ENCODE data around the gene PDXK.
A peak's percentile ranks its signal among the peaks of the same experiment; 100 is the strongest.

The PDXK gene

DNA sequence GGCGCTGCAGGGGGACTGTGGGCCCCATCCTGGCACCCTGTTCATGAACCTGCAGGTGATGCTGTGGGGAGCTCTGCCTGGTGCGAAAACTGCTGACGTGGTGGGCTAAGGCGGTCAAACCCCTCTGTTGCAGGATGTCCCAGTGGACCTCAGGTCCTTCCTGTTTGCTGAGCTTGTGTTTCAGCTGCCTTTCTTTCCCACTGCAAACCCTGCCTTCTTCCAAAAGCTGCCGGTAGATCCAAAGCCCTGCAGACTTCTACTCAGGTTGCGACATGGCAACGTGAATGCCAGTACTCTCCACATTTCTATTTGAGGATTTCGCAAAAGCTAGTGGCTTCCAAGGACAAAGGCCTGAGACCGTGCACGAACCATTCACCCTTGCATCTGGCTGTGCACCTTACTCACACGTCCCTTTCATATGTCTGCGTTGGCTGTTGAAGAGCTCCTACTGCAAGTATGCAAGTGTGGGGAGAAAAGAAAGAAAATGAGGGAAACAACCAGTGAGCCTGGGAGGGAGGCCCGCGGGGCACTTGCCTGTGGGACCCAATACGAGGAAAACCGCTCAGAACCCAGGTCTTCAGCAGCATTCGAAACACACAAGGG is 64.3 kb downstream of the PDXK start:
- TF ChIP-seq, protein P1, sequence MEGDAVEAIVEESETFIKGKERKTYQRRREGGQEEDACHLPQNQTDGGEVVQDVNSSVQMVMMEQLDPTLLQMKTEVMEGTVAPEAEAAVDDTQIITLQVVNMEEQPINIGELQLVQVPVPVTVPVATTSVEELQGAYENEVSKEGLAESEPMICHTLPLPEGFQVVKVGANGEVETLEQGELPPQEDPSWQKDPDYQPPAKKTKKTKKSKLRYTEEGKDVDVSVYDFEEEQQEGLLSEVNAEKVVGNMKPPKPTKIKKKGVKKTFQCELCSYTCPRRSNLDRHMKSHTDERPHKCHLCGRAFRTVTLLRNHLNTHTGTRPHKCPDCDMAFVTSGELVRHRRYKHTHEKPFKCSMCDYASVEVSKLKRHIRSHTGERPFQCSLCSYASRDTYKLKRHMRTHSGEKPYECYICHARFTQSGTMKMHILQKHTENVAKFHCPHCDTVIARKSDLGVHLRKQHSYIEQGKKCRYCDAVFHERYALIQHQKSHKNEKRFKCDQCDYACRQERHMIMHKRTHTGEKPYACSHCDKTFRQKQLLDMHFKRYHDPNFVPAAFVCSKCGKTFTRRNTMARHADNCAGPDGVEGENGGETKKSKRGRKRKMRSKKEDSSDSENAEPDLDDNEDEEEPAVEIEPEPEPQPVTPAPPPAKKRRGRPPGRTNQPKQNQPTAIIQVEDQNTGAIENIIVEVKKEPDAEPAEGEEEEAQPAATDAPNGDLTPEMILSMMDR (IDR thresholded peaks at IDR 0.05; ENCODE audit: control extremely low read depth, extremely low read depth, low read depth, missing control alignments): no peak
- POLR2A ChIA-PET: no interaction called here
- no peak for DNase-seq (ENCODE audit: extremely low spot score)
- CTCF ChIA-PET: no interaction called here

DNA sequence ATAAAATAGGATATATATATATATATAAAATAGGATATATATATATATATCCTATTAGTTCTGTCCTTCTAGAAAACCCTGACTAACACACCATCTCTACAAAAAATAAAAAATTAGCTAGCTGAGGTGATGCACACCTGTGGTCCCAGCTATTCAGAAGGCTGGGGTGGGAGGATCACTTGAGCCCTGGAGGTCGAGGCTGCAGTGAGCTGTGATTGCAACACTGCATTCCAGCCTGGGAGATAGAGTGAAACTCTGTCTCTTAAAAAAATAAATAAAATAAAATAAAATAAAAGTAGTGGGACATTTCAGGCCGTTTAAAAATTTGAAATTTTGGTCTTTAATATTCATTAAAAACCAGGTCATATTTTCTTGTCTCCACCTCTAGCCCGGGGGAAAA is 66.2 kb downstream of the PDXK start:
- TF ChIP-seq, protein P1 (IDR thresholded peaks at IDR 0.05; ENCODE audit: control extremely low read depth, extremely low read depth, low read depth, missing control alignments): no peak
- no peak for DNase-seq (ENCODE audit: extremely low spot score)
- ChIA-PET CTCF (no interaction called here), POLR2A (no interaction called here)

DNA sequence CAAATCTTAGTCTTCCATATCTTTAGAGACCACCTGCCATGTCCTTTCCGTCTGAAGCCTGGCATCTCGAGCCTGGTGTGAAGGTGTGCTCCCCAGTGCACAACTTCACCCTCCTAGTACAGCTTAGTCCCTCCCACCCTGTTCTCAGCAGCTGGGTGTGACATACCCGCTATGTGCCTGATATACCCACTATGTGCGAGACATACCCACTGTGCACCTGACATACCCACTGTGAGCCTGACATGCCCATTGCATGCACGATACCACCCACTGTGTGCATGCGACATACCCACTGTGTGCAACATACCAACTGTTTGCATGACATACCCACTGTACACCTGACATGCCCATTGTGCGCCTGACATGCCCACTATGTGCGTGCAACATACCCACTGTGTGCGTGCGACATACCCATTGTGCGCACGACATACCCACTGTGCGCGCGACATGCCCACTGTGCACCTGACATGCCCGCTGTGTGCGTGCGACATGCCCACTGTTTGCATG is 67.4 kb downstream of the PDXK start:
- ChIA-PET POLR2A (no interaction called here), CTCF (no interaction called here)
- no peak for DNase-seq (ENCODE audit: extremely low spot score)
- TF ChIP-seq, protein P1 (IDR thresholded peaks at IDR 0.05; ENCODE audit: control extremely low read depth, extremely low read depth, low read depth, missing control alignments): no peak

DNA sequence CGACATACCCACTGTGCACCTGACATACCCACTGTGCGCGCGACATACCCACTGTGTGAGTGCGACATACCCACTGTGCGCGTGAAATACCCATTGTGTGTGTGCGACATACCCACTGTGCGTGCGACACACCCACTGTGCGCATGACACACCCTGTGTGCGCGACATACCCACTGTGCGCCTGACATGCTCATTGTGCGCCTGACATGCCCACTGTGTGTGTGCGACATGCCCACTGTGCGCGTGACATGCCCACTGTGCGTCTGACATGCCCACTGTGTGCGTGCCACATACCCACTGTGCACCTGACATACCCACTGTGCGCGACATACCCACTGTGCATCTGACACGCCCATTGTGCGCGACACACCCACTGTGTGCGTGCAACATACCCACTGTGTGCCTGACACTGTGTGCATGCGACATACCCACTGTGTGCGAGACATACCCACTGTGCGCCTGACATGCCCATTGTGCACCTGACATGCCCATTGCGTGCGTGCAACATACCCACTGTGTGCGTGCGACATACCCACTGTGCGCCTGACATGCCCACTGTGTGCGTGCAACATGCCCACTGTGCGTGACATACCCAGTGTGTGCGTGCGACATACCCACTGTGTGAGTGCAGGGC is 68.0 kb downstream of the PDXK start:
- ChIA-PET POLR2A (no interaction called here), CTCF (no interaction called here)
- TF ChIP-seq, protein P1 (IDR thresholded peaks at IDR 0.05; ENCODE audit: control extremely low read depth, extremely low read depth, low read depth, missing control alignments): no peak
- no peak for DNase-seq (ENCODE audit: extremely low spot score)

DNA sequence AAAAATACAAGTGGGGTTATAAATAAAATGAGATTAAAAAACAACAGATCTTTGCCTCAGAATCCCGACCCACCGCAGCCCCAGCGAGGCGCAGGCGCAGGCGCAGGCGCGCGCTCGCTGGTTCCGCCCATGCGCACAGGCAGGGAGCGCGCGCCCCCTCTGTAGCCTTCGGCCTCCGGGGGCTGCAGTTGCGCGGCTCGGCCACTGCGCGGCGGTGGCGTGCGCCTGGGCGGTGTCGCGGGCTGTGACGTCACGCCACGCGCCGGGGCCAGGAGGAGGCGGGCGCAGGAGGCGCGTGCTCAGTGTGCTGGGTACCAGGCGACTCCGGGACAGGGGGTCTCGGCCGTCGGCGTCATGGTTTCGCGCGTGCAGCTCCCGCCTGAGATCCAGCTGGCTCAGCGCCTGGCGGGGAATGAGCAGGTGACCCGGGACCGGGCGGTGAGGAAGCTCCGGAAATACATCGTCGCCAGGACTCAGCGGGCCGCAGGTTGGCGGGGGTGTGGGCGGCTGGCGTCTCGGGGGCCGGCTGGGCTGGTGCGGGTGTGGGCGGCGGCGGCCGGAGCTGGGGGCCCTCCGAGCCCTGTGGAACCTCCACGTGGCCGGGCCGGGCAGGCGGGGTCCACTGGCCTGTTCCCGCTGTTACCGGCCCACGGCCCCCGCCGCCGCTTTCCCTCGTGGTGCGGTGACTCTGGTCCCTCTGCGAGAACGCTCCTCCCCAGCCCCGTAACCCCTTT is 70.5 kb downstream of the PDXK start, which contains the start of gene RRP1:
TSS of gene RRP1 (plus strand) at position 302 of the 734 bp plus-strand sequence. CDS start at position 355, 53 bp downstream.
- POLR2A ChIA-PET: interaction anchor here (0.7 kb wide), 1 partner anchor 1028 kb away, joined by 3 read pairs; the partner anchor contains the start of gene SUMO3
- CTCF ChIA-PET: interaction anchor here (0.6 to 2.5 kb wide), 29 partner anchors 8 to 225 kb away, joined by 3 to 21 read pairs (median 4); partner anchors contain the start of genes HSF2BP and RRP1B
- DNase-seq (ENCODE audit: extremely low spot score): peak; percentile 99
- TF ChIP-seq, protein P1 (IDR thresholded peaks at IDR 0.05; ENCODE audit: control extremely low read depth, extremely low read depth, low read depth, missing control alignments): peak; percentile 99

DNA sequence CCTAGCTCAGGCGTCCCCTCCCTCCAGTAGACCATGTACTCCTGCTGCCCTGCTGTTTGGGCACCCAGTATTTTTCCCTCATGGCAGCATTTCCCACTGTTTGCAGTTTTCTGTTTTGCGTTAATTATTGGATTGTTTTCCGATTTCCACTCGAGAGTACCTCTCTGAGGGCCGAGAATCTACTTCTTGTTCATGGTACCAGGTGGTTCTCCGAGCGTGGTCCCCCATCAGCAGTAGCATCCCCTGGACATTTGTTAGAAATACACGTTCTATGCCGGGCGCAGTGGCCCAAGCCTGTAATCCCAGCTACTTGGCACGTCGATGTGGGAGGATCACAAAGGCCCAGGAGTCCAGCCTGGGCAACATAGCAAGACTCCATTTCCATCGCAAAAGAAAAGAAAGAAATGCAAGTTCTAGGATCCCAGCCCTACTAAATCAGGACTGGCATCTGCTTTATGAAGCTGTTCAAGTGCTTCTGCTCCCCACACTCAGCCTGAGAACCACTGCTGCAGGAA is 71.1 kb downstream of the PDXK start:
- ChIA-PET CTCF (interaction anchor here (0.6 to 2.5 kb wide), 25 partner anchors 9 to 225 kb away, joined by 3 to 21 read pairs (median 4); partner anchors contain the start of genes HSF2BP and RRP1B), POLR2A (no interaction called here)
- DNase-seq (ENCODE audit: extremely low spot score): no peak
- TF ChIP-seq, protein P1 (IDR thresholded peaks at IDR 0.05; ENCODE audit: control extremely low read depth, extremely low read depth, low read depth, missing control alignments): no peak

Measured in GM10248 (cell line).